HUES64 (cell line): ENCODE data around the gene ZNF804A.

Source experiments
- H3K27ac ChIP-seq: 2 replicates; pipeline ENCODE4 v1.7.0; 2013; ENCODE audit warnings: low read depth, low read length, inconsistent platforms
- H3K27me3 ChIP-seq: 2 replicates; pipeline ENCODE4 v1.6.1; 2013; ENCODE audit warnings: mild to moderate bottlenecking, low read length; ENCODE audit not compliant: insufficient read depth
- H3K36me3 ChIP-seq: 2 replicates; pipeline ENCODE4 v1.6.1; 2013; ENCODE audit warnings: mild to moderate bottlenecking, low read length; ENCODE audit not compliant: insufficient read depth
- H3K4me1 ChIP-seq: 2 replicates; pipeline ENCODE4 v1.6.1; 2013; ENCODE audit warnings: mild to moderate bottlenecking, low read length, moderate library complexity; ENCODE audit not compliant: insufficient read depth
- H3K4me3 ChIP-seq: 2 replicates; pipeline ENCODE4 v1.5.1; 2013; ENCODE audit warnings: mild to moderate bottlenecking, low read length, moderate library complexity
- H3K9ac ChIP-seq: 2 replicates; pipeline ENCODE4 v1.6.1; 2013; ENCODE audit warnings: mild to moderate bottlenecking, low read depth, low read length
- H3K9me3 ChIP-seq: 2 replicates; pipeline ENCODE4 v1.6.1; 2013; ENCODE audit warnings: low read depth, low read length; ENCODE audit not compliant: insufficient read depth
- WGBS: fragments of 150-250, 120-280 bp; methylation state at CpG from one replicate; pipeline ENCODE4 v1.1.7; 2013; ENCODE audit warnings: missing lambda C conversion rate; 5-methylcytosine and 5-hydroxymethylcytosine counted together

Gene ZNF804A

GRCh38 chr2:184577056-184577455 is 21.3 kb upstream of the ZNF804A start:
- Histone ChIP-seq H3K9ac (no peak overlapping the region), H3K4me3 (no peak overlapping the region), H3K9me3 (no peaks in the 10 kb centered on the region), H3K27ac (no peak overlapping the region), H3K36me3 (no peaks in the 10 kb centered on the region), H3K27me3 (no peaks in the 10 kb centered on the region), H3K4me1 (no peaks in the 10 kb centered on the region)
- 100% methylated on average over 1 of the region's 1 CpG for WGBS

GRCh38 chr2:184577743-184578142 is 20.6 kb upstream of the ZNF804A start:
- H3K9ac ChIP-seq: no peak overlapping the region
- H3K27me3 ChIP-seq: no peaks in the 10 kb centered on the region
- H3K27ac ChIP-seq: no peak overlapping the region
- H3K4me1 ChIP-seq: no peaks in the 10 kb centered on the region
- WGBS: 87% methylated on average over 4 of the region's 4 CpGs
- no peaks in the 10 kb centered on the region for H3K36me3 ChIP-seq
- no peaks in the 10 kb centered on the region for H3K9me3 ChIP-seq
- no peak overlapping the region for H3K4me3 ChIP-seq

GRCh38 chr2:184579226-184579625 is 19.1 kb upstream of the ZNF804A start:
- H3K36me3 ChIP-seq: no peaks in the 10 kb centered on the region
- no peaks in the 10 kb centered on the region for H3K4me1 ChIP-seq
- no peaks in the 10 kb centered on the region for H3K27me3 ChIP-seq
- no peak overlapping the region for H3K27ac ChIP-seq
- H3K9ac ChIP-seq: no peak overlapping the region
- no peaks in the 10 kb centered on the region for H3K9me3 ChIP-seq
- no peak overlapping the region for H3K4me3 ChIP-seq
- 100% methylated on average over 1 of the region's 4 CpGs for WGBS

- no peak overlapping the region for H3K9ac ChIP-seq
- no peak overlapping the region for H3K27ac ChIP-seq
- H3K4me3 ChIP-seq: no peak overlapping the region
- WGBS: 100% methylated on average over 1 of the region's 1 CpG
- H3K36me3 ChIP-seq: no peaks in the 10 kb centered on the region
- H3K27me3 ChIP-seq: no peaks in the 10 kb centered on the region
- H3K9me3 ChIP-seq: no peaks in the 10 kb centered on the region
- no peaks in the 10 kb centered on the region for H3K4me1 ChIP-seq
Observed at GRCh38 chr2:184581391-184581790, 16.9 kb upstream of the ZNF804A start.

GRCh38 chr2:184589261-184589660 is 9.1 kb upstream of the ZNF804A start:
- Histone ChIP-seq H3K9ac (no peak overlapping the region), H3K27me3 (no peaks in the 10 kb centered on the region), H3K4me1 (no peaks in the 10 kb centered on the region), H3K36me3 (no peaks in the 10 kb centered on the region), H3K9me3 (no peaks in the 10 kb centered on the region), H3K27ac (no peak overlapping the region), H3K4me3 (no peak overlapping the region)

DNA sequence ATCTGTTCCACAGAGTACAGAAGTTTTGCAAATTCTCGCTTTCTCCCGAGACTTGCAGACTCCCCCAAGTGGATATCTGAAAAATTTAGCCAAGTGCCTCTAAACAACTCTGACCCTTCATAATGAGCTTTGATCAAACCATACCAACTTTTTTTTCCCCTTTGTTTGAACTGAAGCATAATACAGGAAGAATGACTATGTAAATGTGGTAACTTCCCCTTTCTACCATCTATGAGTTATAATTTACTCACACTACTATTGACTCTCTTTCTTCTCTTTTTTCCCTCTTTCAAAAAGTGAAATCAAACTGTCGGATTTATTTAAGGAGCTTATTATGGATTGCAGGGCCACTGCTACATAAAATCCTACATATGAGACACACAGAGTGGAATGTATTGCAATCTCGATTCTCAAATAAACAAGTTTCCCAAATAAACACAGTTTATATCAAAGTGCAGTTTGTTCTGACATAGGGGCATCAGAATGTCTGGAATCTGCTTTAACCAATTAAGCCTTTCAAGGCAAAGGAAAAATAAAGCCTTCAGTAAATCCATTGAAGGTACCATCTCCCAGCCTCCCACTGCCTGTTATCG is 1.4 kb upstream of the ZNF804A start:
- Histone ChIP-seq H3K9me3 (no peaks in the 10 kb centered on the region), H3K27me3 (peaks cover 55% of the 10 kb centered on the region), H3K36me3 (no peaks in the 10 kb centered on the region), H3K9ac (no peak overlapping the region), H3K4me3 (peak overlapping the region; percentile 63), H3K4me1 (peaks cover 4% of the 10 kb centered on the region; the same call in 1 of the 2 replicates), H3K27ac (no peak overlapping the region)
- 64% methylated on average over 5 of the region's 5 CpGs for WGBS

DNA sequence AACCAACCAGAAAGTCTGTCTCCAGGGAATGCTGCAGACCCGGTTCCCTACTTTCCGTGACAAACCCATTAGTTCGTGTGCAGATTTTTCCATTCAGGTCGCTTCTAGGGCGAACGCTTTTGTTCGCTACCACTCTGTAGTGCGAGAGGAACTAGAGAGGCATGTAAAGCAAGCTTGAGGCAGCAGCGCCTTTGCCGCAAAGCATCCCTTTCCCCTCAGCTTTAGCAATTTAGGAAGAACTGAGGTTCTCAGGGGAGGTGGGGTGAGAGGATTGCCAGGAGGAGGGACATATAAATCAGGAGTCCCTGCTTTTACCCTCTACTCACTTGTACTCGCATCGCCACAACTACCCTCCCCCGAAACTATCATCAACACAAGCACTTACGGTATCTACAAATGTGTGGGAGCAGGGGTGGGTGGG is 748 bp upstream of the ZNF804A start:
- Histone ChIP-seq H3K9ac (no peak overlapping the region), H3K27ac (no peak overlapping the region), H3K27me3 (peaks cover 55% of the 10 kb centered on the region), H3K9me3 (no peaks in the 10 kb centered on the region), H3K4me3 (peak overlapping the region; percentile 63), H3K36me3 (no peaks in the 10 kb centered on the region), H3K4me1 (peaks cover 4% of the 10 kb centered on the region; the same call in 1 of the 2 replicates)
- 2% methylated on average over 10 of the region's 14 CpGs for whole genome bisulfite sequencing

DNA sequence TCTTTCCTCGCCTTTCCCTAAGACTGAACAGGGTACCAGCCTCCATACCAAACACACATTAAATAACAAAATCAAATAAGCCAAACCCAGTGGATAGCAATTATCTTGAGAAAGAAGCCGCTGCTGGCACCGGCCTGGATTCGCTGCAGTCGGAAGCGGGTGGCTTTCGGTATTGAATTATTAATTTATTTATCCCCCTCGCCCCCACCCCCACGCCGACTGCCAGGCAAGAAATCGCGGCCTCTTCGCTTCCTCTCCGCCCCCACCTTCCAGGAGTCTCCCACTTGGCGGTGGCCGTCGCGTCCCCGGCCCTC is 370 bp upstream of the ZNF804A start:
- Histone ChIP-seq H3K36me3 (no peaks in the 10 kb centered on the region), H3K27ac (no peak overlapping the region), H3K4me1 (peaks cover 4% of the 10 kb centered on the region; the same call in 1 of the 2 replicates), H3K4me3 (peak overlapping the region; percentile 63), H3K9ac (no peak overlapping the region), H3K9me3 (no peaks in the 10 kb centered on the region), H3K27me3 (peaks cover 55% of the 10 kb centered on the region)
- 2% methylated on average over 13 of the region's 19 CpGs for WGBS

DNA sequence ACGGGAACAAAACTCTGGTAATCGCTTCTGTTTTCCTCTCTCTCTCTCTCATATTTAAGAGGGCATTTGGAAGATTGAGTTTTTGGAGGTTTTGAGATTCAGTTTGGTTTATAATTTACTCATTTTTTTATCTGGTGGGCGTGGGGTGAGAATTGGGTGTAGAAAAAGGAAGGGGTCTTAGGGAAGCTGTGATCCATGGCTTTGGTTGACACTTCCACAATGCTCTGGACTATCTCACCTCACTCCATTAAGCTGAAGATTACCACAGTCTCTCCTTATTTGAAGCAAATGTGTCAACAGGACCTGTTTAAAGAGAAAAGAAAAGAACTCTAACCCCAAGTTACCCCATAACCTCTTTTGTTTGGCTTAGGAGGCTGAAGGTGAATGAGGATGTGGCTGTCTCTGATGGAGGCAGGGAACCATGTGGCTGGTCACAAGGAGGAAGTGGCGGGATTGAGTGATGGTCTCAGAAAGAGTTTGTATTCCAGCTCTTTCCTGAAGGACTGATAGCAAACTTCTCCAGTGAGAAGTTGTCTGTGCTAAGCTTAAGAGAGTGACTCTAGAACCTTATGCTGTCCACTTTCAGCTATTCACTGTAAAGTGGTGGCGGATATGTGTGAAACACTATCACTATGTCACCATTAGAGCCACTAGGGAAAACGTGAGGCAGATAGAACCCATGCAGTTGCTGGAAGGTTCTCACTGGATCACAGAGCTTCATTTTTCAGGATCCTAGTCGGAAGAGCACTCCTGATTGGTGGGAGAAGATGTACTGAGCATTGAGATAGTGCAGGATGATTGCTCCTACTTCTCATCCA is 934 bp downstream of the ZNF804A start:
- peak overlapping the region; percentile 63 for H3K4me3 ChIP-seq
- no peaks in the 10 kb centered on the region for H3K9me3 ChIP-seq
- H3K9ac ChIP-seq: no peak overlapping the region
- H3K4me1 ChIP-seq: peaks cover 4% of the 10 kb centered on the region; the same call in 1 of the 2 replicates
- H3K27ac ChIP-seq: no peak overlapping the region
- peaks cover 55% of the 10 kb centered on the region for H3K27me3 ChIP-seq
- no peaks in the 10 kb centered on the region for H3K36me3 ChIP-seq
- WGBS: 53% methylated on average over 7 of the region's 7 CpGs

DNA sequence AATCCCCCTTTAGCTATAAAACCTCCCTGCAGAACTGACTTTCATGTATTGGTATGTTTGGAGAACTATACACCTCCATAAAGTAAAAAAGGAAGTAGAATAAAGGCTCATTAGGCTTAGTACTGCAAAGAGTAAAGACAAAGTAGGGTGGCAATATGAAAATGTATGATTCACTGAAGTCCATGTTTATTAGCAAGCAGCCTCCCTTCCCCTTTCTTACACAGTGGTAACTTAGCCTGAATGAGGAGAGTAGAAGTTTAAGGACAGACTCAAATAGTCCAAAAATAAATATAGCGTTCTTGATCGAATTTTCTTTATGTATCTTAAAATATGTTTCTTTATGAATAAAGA is 1.5 kb downstream of the ZNF804A start:
- Histone ChIP-seq H3K27me3 (peaks cover 55% of the 10 kb centered on the region), H3K4me1 (peaks cover 4% of the 10 kb centered on the region; the same call in 1 of the 2 replicates), H3K4me3 (no peak overlapping the region), H3K36me3 (no peaks in the 10 kb centered on the region), H3K9me3 (no peaks in the 10 kb centered on the region), H3K27ac (no peak overlapping the region), H3K9ac (no peak overlapping the region)
- WGBS: 100% methylated on average over 2 of the region's 2 CpGs

- Histone ChIP-seq H3K27me3 (peaks cover 38% of the 10 kb centered on the region), H3K4me3 (no peak overlapping the region), H3K36me3 (no peaks in the 10 kb centered on the region), H3K9ac (no peak overlapping the region), H3K9me3 (no peaks in the 10 kb centered on the region), H3K4me1 (no peaks in the 10 kb centered on the region), H3K27ac (no peak overlapping the region)
- WGBS: 95% methylated on average over 3 of the region's 3 CpGs
Observed at GRCh38 chr2:184602734-184603133, 4.4 kb downstream of the ZNF804A start.
